Ovary (tissue), 3 donors: Measurements from ENCODE around the gene KMT2D.

ENCODE experiments used
- POLR2A ChIP-seq: fragments of 450-650 bp; IDR thresholded peaks from one replicate; pipeline ENCODE4 v1.6.1; 2017; ENCODE audit warnings: antibody characterized with exemption, mild to moderate bottlenecking, moderate library complexity
- TF ChIP-seq, protein P1 (sequence below), 3 donors: fragments of 450-650 bp in 2 of 3; fragments of 200-600 bp in 1 of 3; IDR thresholded peaks; one replicate each; pipeline versions ENCODE4 v1.5.1 to v1.8.0; 2016 to 2022; ENCODE audit warnings: antibody characterized with exemption in 3 of 3, mild to moderate bottlenecking in 1 of 3
- donor health status: DM: no; HTN: no; CAD: no.

DNA sequence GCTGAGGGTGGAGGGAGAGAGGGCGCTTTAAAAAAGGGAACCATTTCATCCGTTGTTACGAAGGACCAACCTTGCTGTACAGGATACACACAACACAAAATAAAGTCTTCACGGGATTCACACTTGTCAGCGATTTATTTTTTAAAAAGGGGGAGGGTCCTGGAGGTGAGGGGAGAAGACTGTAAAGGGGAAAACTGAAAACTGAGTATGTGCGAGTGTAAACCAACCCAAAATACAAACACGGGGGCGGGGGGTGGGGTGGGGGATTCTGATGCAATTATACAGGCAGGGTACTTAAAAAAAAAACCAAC lies 41.5 kb downstream of the KMT2D start:
- TF ChIP-seq, protein P1, sequence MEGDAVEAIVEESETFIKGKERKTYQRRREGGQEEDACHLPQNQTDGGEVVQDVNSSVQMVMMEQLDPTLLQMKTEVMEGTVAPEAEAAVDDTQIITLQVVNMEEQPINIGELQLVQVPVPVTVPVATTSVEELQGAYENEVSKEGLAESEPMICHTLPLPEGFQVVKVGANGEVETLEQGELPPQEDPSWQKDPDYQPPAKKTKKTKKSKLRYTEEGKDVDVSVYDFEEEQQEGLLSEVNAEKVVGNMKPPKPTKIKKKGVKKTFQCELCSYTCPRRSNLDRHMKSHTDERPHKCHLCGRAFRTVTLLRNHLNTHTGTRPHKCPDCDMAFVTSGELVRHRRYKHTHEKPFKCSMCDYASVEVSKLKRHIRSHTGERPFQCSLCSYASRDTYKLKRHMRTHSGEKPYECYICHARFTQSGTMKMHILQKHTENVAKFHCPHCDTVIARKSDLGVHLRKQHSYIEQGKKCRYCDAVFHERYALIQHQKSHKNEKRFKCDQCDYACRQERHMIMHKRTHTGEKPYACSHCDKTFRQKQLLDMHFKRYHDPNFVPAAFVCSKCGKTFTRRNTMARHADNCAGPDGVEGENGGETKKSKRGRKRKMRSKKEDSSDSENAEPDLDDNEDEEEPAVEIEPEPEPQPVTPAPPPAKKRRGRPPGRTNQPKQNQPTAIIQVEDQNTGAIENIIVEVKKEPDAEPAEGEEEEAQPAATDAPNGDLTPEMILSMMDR (IDR thresholded peaks at IDR 0.05), result no peak
- TF ChIP-seq POLR2A, result no peak
